ENCODE data around the gene VOPP1. TPM values are rescaled to one million over a fixed set of nuclear protein-coding genes. Genes with fewer than 3 reads are reported as not detected.

Gene VOPP1
- total and polyA plus RNA-seq, 2 donors (not counting 3 experiments of a cell fraction or from before 2014, with no cell fraction given): 85.6 to 154 TPM

GRCh38 chr7:55478700-55479099, 93.6 kb downstream of the VOPP1 start:
- DNase-seq (ENCODE audit: low read depth, low spot score): no peak
- H3K4me3 ChIP-seq (replicated peaks in 1 of 3; ENCODE audit: insufficient read depth in 1 of 3, low read depth in 1 of 3, low read length in 3 of 3): no peak overlapping the region
- intact Hi-C loops (cut with micrococcal nuclease) (no loop called here), dilution Hi-C loops (cut with MboI; ENCODE audit: extremely low pct_ligation_motif_present, low sequenced_read_pairs) (no loop called here)
- H2AFZ ChIP-seq (ENCODE audit: low read depth, low read length): no peak overlapping the region
- no peak overlapping the region for H3K27ac ChIP-seq (ENCODE audit: insufficient read depth, low read depth, low read length)
- BruUV-seq (replicated peaks): no TSS peak
- H4K20me1 ChIP-seq (replicated peaks; ENCODE audit: control insufficient read depth, extremely low read depth, insufficient read depth, low read length): no peaks in the 10 kb centered on the region
- ChIA-PET CTCF (interaction anchor here (0.5 kb wide), 1 partner anchor 27 kb away, joined by 3 read pairs; no protein-coding TSS in a partner anchor), POLR2A (no interaction called here)
- H3K4me1 ChIP-seq (ENCODE audit: control insufficient read depth, extremely low read depth, insufficient read depth, low read length): no peaks in the 10 kb centered on the region
- peaks cover 10% of the 10 kb centered on the region for H3K79me2 ChIP-seq (ENCODE audit: control insufficient read depth, insufficient read depth, low read length)
- H3K27me3 ChIP-seq (ENCODE audit: control insufficient read depth in 2 of 2, insufficient read depth in 2 of 2, low read length in 2 of 2): no peaks in the 10 kb centered on the region
- FAIRE-seq: no peak
- no peaks in the 10 kb centered on the region for H3K9me3 ChIP-seq (replicated peaks; ENCODE audit: control insufficient read depth, insufficient read depth, low read length)
- no peak for TF ChIP-seq POLR2A (IDR thresholded peaks at IDR 0.05; ENCODE audit: low read depth, low read length)
- TF ChIP-seq EZH2 (IDR thresholded peaks at IDR 0.05; ENCODE audit: borderline replicate concordance, low read depth, low read length, severe bottlenecking): no peak
- TF ChIP-seq GATA2 (IDR thresholded peaks at IDR 0.05; ENCODE audit: insufficient read depth, insufficient read length, low read depth, low read length): no peak
- TF ChIP-seq FOS (IDR thresholded peaks at IDR 0.05; ENCODE audit: borderline replicate concordance, insufficient read depth, low read length): no peak
- TF ChIP-seq MYC (IDR thresholded peaks at IDR 0.05; ENCODE audit: low read depth, low read length): no peak
- no peak for TF ChIP-seq POLR2AphosphoS5 (IDR thresholded peaks at IDR 0.05; ENCODE audit: insufficient read depth, low read depth, low read length)
- no peak for TF ChIP-seq MAX (IDR thresholded peaks at IDR 0.05; ENCODE audit: insufficient read depth, insufficient read length)
- no peak for TF ChIP-seq JUN (IDR thresholded peaks at IDR 0.05; ENCODE audit: borderline replicate concordance, insufficient read depth, insufficient read length, low read depth)
- TF ChIP-seq CTCF (IDR thresholded peaks at IDR 0.05; ENCODE audit: extremely low read depth in 1 of 2, insufficient read depth in 1 of 2, low read depth in 1 of 2, low read length in 2 of 2): no peak
- H3K9me1 ChIP-seq (replicated peaks; ENCODE audit: control insufficient read depth, extremely low read depth, insufficient read depth, low read length): no peaks in the 10 kb centered on the region
- no peak overlapping the region for H3K9ac ChIP-seq (replicated peaks; ENCODE audit: extremely low read depth, insufficient read depth, low read length)
- no peak overlapping the region for H3K4me2 ChIP-seq (ENCODE audit: insufficient read depth, low read length)
- peaks cover 4 to 16% of the 10 kb centered on the region in 2 experiments for H3K36me3 ChIP-seq (ENCODE audit: control insufficient read depth in 2 of 2, extremely low read depth in 1 of 2, insufficient read depth in 2 of 2, low read length in 2 of 2)
